Superior temporal gyrus (tissue), 1 donor: ENCODE measurements around the gene RLN3.

Experiments used
- DNase-seq: peaks from one replicate; pipeline ENCODE4 v3.0.0-alpha.2; 2016; ENCODE audit errors: extremely low spot score

Gene RLN3, protein sequence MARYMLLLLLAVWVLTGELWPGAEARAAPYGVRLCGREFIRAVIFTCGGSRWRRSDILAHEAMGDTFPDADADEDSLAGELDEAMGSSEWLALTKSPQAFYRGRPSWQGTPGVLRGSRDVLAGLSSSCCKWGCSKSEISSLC

DNA sequence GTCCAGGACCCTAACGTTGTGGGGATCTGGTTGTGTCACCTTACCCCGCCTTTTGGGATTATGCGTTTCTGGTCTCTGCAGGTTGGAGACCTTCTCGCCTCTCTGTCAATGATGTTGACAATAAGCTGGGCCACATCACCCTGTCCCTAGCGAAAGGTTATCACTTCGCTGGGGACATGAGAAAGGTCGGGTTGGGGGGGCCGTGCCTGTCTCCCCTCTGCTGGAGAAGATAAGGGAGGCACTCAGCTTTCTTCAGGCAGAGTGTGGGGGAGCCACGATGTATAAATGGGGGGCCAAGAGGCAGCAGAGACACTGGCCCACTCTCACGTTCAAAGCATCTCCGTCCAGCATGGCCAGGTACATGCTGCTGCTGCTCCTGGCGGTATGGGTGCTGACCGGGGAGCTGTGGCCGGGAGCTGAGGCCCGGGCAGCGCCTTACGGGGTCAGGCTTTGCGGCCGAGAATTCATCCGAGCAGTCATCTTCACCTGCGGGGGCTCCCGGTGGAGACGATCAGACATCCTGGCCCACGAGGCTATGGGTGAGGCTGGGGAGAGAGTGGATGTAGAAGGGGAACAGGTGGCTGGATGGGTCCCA lies at the start of gene RLN3:
Gene RLN3, plus strand, starts transcription at position 293 of the 595 bp plus-strand sequence. Its CDS starts 57 bp downstream, at position 350.
- no peak for DNase-seq

GRCh38 chr19:13978351-13979243 lies 49.4 kb upstream of the RLN3 start:
- DNase-seq: no peak

- DNase-seq: no peak
Measured at GRCh38 chr19:13979244-13979615, 48.7 kb upstream of the RLN3 start.

DNA sequence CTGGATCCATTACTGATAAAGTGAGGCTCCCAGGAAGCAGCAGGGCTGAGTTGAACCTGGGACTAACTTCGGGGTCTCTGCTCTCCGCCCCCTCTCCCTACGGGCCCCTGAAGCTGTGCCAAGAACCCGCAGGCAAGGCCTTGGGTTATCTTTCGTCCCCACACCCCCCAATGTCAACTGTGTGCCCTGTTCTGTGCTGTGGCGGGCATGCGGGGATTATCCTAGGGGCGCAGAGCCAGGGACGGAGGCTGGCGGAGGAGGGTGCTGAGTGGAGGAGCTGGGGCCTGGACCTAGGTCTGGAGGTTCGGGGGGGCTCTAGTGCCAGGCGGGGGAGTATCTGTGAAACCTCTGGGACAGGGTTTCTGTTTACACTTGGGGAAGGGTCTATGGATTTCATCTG lies 48.3 kb upstream of the RLN3 start:
- DNase-seq: no peak

GRCh38 chr19:13980340-13980739 lies 47.6 kb upstream of the RLN3 start:
- DNase-seq: no peak

DNA sequence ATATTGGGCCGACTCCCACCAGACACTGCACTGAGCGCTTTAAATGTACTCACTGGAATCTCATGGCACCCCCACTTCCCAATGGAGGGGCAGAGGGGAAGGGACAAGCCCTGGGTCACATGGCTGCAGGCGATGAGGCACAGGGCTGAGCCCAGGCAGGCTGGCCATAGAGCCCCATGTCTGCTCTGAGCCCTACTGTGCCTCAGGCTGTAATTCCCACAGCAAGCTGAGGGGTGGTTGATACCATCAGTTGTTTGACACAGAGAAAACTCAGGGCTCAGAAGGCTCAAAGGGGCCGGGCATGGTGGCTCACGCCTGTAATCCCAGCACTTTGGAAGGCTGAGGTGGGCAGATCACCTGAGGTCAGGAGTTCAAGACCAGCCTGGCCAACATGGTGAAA lies 46.9 kb upstream of the RLN3 start:
- no peak for DNase-seq

- DNase-seq: no peak
Measured at GRCh38 chr19:13981467-13981866, 46.5 kb upstream of the RLN3 start.

GRCh38 chr19:13981988-13982501 lies 45.9 kb upstream of the RLN3 start:
- DNase-seq: no peak

- DNase-seq: no peak
Measured at GRCh38 chr19:13982773-13983172, 45.2 kb upstream of the RLN3 start.

DNA sequence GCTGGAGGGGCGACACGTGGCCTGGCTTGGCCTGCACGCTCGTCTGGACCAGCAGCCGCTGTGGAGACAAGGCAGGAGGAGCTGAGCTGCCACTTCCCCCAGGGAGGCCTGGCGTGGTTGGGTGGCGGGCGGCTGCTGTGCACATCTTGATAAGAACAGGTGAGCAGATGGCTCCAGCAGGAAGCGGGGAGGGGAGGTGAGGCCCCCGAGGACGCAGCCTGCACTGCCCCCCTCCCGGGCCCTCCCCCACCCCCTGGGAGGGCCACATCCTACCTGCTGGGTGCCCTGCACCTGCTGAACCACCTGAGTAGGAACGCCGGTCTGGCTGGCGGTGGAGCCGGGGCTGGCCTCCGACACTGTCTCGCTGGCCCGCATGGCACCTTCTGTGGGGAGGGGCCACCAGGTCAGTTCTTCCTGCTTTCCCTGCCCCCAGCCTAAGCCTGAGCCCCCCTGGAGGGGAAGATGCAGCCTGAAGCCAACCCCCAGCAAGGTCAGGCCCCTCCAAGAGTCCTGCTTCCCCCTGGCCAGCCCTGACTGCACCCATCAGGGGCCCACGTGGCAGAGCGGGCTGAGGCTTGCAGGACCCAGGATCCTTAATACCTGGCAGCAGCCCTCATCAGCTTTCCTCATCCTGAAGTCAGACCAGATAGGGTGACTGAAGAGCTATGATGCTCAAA lies 44.6 kb upstream of the RLN3 start:
- no peak for DNase-seq

DNA sequence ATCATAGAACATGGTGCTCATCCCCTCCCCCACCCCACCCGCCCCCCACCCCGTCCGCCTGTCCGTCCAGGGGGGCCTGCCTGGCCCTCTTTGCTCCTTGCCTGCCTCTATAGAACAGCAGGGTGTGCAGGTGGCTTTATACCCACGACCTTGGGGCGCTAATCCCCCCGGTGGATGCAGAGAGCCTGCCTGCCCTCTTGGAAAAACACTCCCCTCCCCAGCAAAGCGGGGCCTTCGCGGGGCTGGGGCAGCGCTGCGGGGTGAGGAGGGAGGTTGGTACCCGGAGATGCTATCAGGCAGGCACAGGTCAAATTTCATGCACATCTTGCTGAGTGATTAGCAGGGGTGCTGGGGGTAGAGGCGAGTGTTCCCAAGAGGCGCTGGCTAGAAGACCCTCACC lies 43.8 kb upstream of the RLN3 start:
- no peak for DNase-seq

DNA sequence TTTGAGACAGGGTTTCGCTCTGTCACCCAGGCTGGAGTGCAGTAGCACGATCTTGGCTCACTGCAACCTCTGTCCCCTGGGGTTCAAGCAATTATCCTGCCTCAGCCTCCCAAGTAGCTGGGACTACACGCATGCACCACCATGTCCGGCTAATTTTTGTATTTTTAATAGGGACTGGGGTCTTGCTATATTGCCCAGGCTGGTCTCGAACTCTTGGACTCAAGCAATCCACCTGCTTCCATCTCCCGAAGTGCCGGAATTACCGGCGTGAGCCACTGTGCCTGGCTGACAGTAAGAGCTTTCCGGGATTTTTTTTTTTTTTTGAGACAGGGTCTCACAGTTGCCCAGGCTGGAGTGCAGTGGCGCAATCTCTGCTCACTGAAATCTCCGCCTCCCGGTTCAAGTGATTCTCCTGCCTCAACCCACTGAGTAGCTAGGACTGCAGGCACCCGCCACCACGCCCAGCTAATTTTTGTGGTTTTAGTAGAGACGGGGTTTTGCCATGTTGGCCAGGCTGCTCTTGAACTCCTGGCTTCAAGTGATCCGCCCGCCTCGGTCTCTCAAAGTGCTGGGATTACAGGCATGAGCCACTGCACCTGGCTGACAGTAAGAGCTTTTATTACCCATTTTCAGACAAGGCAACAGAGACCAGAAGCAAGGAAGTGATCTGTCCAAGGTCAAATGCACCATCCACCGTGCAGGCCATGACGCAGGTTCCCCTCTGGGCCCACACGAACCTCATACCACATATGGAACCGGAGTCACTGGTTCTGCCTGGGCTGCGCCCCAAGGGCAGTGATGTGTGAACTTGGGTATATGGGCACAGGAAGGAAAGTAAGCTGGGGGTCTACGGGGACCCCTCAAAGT lies 42.8 kb upstream of the RLN3 start:
- DNase-seq: no peak

- DNase-seq: no peak
Measured at GRCh38 chr19:13985771-13986347, 42.1 kb upstream of the RLN3 start.

DNA sequence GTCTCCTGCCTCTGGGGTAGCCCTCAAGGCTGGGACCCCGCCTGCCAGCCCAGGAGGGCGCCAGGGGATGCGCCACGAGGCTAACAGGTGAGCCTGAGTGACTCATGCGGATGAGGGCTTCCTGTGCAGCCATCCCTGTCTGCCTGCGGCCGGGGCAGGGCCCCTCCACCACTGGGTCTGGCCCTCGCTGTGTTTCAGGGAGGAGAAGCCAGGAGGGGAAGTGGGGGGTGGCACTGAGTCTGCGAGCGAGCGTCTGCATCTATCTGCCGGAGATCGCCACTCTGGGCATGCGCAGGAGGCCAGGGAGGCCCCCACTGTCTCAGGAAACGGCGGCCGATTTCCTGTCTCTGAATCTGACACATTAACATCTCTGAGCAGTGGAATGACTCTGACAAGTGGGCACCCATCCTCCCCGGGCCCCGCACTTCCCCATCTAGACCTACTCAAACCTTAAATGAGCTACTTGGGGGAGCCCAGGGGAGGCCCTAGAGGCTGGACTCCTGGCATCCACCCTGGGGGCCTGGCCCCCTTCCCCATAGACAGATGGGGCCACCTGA lies 41.5 kb upstream of the RLN3 start:
- DNase-seq: peak; percentile 26

GRCh38 chr19:13987101-13987890 lies 40.7 kb upstream of the RLN3 start:
- DNase-seq: peak; percentile 10

DNA sequence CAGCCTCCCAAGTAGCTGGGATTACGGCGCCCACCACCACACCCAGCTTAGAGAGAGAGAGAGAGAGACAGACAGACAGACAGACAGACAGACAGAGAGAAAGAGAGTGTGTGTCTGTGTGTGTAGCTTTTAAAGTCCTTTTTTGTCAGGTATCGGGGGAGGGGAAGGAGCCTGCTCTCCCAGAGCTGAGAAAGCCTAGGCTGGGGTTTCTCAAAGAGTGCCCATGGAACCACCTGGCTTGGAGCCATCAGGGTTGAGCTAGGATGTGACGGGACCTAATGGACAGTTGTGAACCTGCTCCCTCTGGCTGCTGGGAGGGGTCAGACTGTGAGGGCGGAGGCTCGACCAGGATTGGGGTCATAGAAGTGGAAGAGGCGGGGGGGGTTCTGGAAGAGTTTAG lies 38.5 kb upstream of the RLN3 start:
- no peak for DNase-seq

DNA sequence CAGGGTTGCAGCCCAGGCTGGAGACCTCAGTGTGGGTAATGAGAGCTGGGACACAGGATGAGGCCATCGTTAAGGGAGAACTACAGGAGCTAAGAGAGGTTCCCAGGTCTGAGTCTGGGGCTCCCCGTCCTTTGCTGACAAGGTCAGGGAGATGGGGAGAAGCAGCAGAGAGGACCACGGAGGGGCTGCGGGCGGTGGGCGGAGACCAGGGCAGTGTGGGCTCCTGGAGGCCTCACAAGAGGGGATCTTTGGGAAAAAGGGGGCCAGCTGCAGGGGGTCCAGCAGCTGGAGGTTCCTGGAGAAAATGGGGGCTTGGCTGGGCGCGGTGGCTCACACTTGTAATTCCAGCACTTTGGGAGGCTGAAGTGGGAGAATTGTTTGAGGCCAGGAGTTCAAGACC lies 37.9 kb upstream of the RLN3 start:
- DNase-seq: no peak

DNA sequence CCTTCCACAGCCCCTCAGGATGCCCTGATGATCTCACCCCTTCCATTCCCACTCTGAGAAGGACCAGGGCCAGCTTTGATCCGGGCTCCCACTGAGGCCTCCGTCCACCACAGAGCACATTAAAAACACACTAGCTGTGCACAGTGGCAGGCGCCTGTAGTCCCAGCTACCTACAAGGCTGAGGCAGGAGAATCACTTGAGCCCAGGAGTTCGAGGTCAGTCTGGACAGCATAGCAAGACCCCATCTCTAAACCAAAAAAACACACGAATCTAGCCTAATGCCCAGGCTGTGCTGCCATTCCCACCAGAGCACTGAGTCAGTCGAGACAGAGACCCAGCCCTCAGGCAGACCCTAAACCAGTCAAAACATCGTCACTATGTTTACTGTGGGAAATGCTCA lies 35.9 kb upstream of the RLN3 start:
- DNase-seq: no peak

DNA sequence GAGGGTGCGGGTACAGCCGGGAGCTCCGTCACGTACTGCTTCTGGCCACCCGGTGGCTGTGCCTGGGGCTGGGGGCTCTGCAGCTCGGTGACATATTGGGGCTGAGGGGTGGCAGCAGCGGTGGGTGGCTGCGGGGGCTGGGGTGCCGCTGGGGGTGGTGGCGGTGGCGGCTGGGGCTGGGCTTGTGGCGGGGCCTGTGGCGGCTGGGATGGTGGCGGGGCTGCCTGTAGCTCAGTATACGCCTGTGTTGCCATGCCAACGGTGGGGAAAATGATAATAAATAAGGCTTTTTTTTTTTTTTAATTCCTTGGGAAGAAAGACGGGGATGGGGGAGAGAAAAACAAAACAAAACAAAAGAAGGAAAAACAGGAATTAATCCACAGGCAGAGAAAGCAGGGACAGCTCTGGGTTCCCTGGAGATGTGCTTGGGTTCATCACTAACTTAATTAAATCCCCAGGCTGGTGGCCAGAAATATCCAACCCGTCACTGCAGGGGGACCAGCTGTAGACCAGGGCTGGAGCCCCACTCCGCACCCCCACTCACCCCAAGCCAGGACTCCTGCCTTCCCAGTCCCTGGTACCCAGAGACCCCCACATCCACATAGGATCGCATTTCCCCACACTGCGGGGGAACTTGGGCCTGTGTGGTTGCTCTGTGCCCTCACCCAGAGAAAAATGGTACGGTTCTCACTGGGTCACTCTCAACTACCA lies 34.2 kb upstream of the RLN3 start:
- no peak for DNase-seq
